Measurements from ENCODE around the gene FBF1. TPM values are rescaled to one million over a fixed set of nuclear protein-coding genes. Genes with fewer than 3 reads are reported as not detected.
"Not testable (repeated sequence)": the region's sequence is repeated elsewhere in the genome, so short reads cannot be mapped to it uniquely, and the experiment has no call there.

The FBF1 gene
- total RNA-seq, 1 donor from 2014 or later = 2.8 TPM

DNA sequence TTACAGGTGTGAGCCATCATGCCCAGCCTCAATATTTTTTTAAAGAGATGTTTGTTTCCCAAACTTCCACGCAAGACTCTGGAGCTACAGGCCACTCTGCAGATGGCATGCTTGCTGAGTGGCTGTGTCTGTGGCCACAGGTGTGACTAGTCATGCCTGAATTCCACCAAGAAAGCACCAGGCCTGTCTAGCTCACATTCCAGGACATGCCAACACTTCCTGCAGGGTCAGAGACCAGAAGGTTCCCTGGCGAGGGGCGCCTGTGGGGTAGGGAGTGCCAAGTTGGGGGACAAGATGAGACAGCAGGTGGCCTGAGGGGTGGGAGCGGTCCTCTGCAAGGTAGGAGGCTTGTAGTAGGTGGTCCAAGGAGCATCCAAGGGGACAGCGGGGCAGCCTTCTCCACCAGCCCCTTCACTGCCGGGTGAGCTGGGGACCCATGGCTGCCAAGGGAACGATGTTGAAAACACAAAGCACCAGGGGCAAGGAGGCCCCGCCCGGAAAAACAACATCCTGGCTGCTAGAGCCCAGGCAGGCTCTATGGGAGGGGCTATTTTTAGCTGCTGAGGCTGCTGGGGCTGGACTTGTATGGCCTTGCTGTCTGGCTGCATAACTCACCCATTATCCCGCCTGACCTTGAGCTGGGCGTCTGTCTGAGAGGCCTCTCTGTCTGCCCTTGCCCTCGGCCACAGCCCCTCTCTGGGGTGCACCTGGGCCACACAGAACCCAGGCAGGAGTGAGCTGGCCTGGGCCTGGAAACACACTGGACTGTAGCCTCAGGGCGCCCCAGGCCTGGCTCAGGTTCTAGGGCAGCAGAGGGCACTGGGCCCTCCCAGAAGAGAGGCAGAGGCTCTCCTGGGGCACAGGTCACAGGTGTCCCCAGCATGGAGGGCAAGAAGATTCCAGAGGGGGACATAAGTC is 68.1 kb downstream of the FBF1 start:
- peaks cover 94% of the 10 kb centered on the region for H3K4me1 ChIP-seq
- DNase-seq = peak; percentile 80
- H3K27ac ChIP-seq (replicated peaks) = peak overlapping the region; percentile 96
- peak overlapping the region; percentile 34 for H3K4me3 ChIP-seq
- no peaks in the 10 kb centered on the region for H3K27me3 ChIP-seq (ENCODE audit: low read depth)
- no peaks in the 10 kb centered on the region for H3K9me3 ChIP-seq (replicated peaks)
- intact Hi-C loops (cut with micrococcal nuclease) = no loop called here
- H3K36me3 ChIP-seq = peaks cover 28% of the 10 kb centered on the region
- no peak for TF ChIP-seq CTCF (IDR thresholded peaks at IDR 0.05; ENCODE audit: borderline replicate concordance)

DNA sequence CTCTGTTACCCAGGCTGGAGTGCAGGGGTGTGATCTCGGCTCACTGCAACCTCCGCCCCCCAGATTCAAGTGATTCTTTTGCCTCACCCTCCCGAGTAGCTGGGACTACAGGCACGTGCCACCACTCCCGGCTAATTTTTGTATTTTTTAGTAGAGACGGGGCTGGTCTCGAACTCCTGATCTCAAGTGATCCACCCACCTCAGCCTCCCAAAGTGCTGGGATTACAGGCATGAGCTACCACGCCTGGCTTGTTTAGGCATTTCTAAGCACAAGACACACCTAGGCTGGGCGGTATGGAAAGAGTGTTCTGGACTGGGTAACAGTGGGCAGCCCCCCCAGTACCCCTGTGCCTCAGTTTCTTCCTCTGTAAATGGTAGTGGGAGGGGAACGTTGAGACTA is 70.6 kb downstream of the FBF1 start:
- H3K27ac ChIP-seq (replicated peaks) = peak overlapping the region; percentile 90
- peak overlapping the region; percentile 48 for H3K4me3 ChIP-seq
- intact Hi-C loops (cut with micrococcal nuclease); H3K9me3 ChIP-seq (replicated peaks); H3K27me3 ChIP-seq (ENCODE audit: low read depth); DNase-seq: not testable (repeated sequence)
- H3K4me1 ChIP-seq = peaks cover 74% of the 10 kb centered on the region
- H3K36me3 ChIP-seq = peaks cover 17% of the 10 kb centered on the region

- H3K9me3 ChIP-seq (replicated peaks) = no peaks in the 10 kb centered on the region
- H3K4me1 ChIP-seq = peaks cover 74% of the 10 kb centered on the region
- H3K36me3 ChIP-seq = peaks cover 10% of the 10 kb centered on the region
- peak overlapping the region; percentile 90 for H3K27ac ChIP-seq (replicated peaks)
- no peaks in the 10 kb centered on the region for H3K27me3 ChIP-seq (ENCODE audit: low read depth)
- peak overlapping the region; percentile 48 for H3K4me3 ChIP-seq
- intact Hi-C loops (cut with micrococcal nuclease) = no loop called here
- TF ChIP-seq CTCF (IDR thresholded peaks at IDR 0.05; ENCODE audit: borderline replicate concordance) = no peak
- DNase-seq = peak; percentile 74
Measured at GRCh38 chr17:75869282-75870141, 71.3 kb downstream of the FBF1 start.

GRCh38 chr17:75868730-75869281 is 72.0 kb downstream of the FBF1 start:
- intact Hi-C loops (cut with micrococcal nuclease); H3K9me3 ChIP-seq (replicated peaks); H3K27me3 ChIP-seq (ENCODE audit: low read depth); DNase-seq; H3K36me3 ChIP-seq: not testable (repeated sequence)
- H3K4me1 ChIP-seq = peaks cover 74% of the 10 kb centered on the region
- H3K27ac ChIP-seq (replicated peaks) = peak overlapping the region; percentile 90
- H3K4me3 ChIP-seq = peak overlapping the region; percentile 48

GRCh38 chr17:75865404-75866188 is 75.2 kb downstream of the FBF1 start:
- H3K36me3 ChIP-seq; DNase-seq; intact Hi-C loops (cut with micrococcal nuclease); H3K27me3 ChIP-seq (ENCODE audit: low read depth); H3K9me3 ChIP-seq (replicated peaks); H3K4me3 ChIP-seq: not testable (repeated sequence)
- Histone ChIP-seq H3K4me1 (peaks cover 53% of the 10 kb centered on the region), H3K27ac (replicated peaks) (peak overlapping the region; percentile 82)

DNA sequence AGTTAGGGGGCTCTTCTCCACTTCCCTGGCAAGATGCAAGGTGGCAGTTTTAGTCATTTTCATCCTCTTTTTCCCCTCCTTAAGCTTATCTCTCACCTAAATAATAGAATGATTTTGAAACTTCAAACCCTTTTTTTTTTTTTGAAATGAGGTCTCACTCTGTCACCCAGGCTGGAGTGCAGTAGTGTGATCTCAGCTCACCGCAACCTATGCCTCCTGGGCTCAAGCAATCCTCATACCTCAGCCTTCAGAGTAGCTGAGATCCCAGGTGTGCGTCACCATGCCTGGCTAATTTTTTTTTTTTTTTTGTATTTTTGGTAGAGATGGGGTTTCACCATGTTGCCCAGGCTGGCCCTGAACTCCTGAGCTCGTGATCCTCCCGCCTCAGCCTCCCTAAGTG is 76.0 kb downstream of the FBF1 start:
- H3K27me3 ChIP-seq (ENCODE audit: low read depth); H3K9me3 ChIP-seq (replicated peaks); H3K36me3 ChIP-seq; DNase-seq; intact Hi-C loops (cut with micrococcal nuclease); H3K4me3 ChIP-seq: not testable (repeated sequence)
- Histone ChIP-seq H3K27ac (replicated peaks) (peak overlapping the region; percentile 82), H3K4me1 (peaks cover 46% of the 10 kb centered on the region)

- peak; percentile 78 for DNase-seq
Measured at GRCh38 chr17:75864448-75864871, 76.4 kb downstream of the FBF1 start.

More at GRCh38 chr17:75864448-75864871, 76.4 kb downstream of the FBF1 start:
- intact Hi-C loops (cut with micrococcal nuclease) = no loop called here
- Histone ChIP-seq H3K4me1 (peaks cover 44% of the 10 kb centered on the region), H3K9me3 (replicated peaks) (no peaks in the 10 kb centered on the region), H3K4me3 (no peak overlapping the region), H3K36me3 (no peaks in the 10 kb centered on the region), H3K27ac (replicated peaks) (peak overlapping the region; percentile 82), H3K27me3 (ENCODE audit: low read depth) (no peaks in the 10 kb centered on the region)
- TF ChIP-seq CTCF (IDR thresholded peaks at IDR 0.05; ENCODE audit: borderline replicate concordance) = no peak
